HepG2 (cell line): ENCODE results near the gene BCAT1. TPM values are rescaled to one million over a fixed set of nuclear protein-coding genes. Genes with fewer than 3 reads are reported as not detected.
A peak's percentile ranks its signal among the peaks of the same experiment; 100 is the strongest.

Experiments used
- DNMT3B ChIP-seq: conservative IDR thresholded peaks from 2 replicates; pipeline ENCODE4 v1.6.1; 2016; ENCODE audit warnings: missing biosample characterization, control low read depth
- FOXA1 ChIP-seq, 2 experiments: fragments of 450-650 bp in 1 of 2; sonication (generic) in 1 of 2; formaldehyde crosslinking in 1 of 2; IDR thresholded peaks; 2 replicates each; pipeline versions ENCODE4 v1.4.0 to v1.6.1; 2016 to 2020; ENCODE audit warnings: missing genetic modification reagents in 1 of 2
- GATAD2A ChIP-seq: IDR thresholded peaks from 2 replicates; pipeline ENCODE4 v1.6.1; 2016
- HNRNPH1 ChIP-seq: fragments of 200-400 bp; formaldehyde crosslinking; optimal IDR thresholded peaks from 2 replicates; pipeline ENCODE3; 2017; ENCODE audit warnings: mild to moderate bottlenecking, low read depth, low read length
- HOXA7 ChIP-seq: sonication (generic); formaldehyde crosslinking; IDR thresholded peaks from 2 replicates; pipeline ENCODE4 v1.8.1; 2022; ENCODE audit warnings: mild to moderate bottlenecking, missing genetic modification reagents, moderate library complexity
- ISL2 ChIP-seq: sonication (generic); formaldehyde crosslinking; IDR thresholded peaks from 2 replicates; pipeline ENCODE4 v1.5.0; 2020; ENCODE audit warnings: missing genetic modification reagents
- KAT8 ChIP-seq: IDR thresholded peaks from 2 replicates; pipeline ENCODE4 v1.6.1; 2016; ENCODE audit warnings: missing genetic modification reagents, missing compliant biosample characterization
- MBNL3 ChIP-seq: fragments of 250-450 bp; sonication (Bioruptor Pico); conservative IDR thresholded peaks from 2 replicates; pipeline ENCODE4 v1.8.0; 2022; ENCODE audit warnings: mild to moderate bottlenecking, inconsistent platforms
- MEIS1 ChIP-seq: sonication (generic); formaldehyde crosslinking; IDR thresholded peaks from 2 replicates; pipeline ENCODE4 v1.9.0; 2021; ENCODE audit warnings: mild to moderate bottlenecking, missing genetic modification reagents, moderate library complexity, borderline replicate concordance
- MIXL1 ChIP-seq: IDR thresholded peaks from 2 replicates; pipeline ENCODE4 v1.6.1; 2016
- NFKBIZ ChIP-seq: IDR thresholded peaks from 2 replicates; pipeline ENCODE4 v1.6.1; 2018; ENCODE audit warnings: missing genetic modification reagents, missing compliant biosample characterization
- RBFOX2 ChIP-seq: fragments of 200-400 bp; formaldehyde crosslinking; IDR thresholded peaks from 2 replicates; pipeline ENCODE4 v1.6.1; 2017; ENCODE audit warnings: low read depth, mild to moderate bottlenecking, low read length
- SSRP1 ChIP-seq: IDR thresholded peaks from 2 replicates; pipeline ENCODE4 v1.6.1; 2016; ENCODE audit warnings: control low read depth
- ZFP90 ChIP-seq: sonication (generic); formaldehyde crosslinking; IDR thresholded peaks from 2 replicates; pipeline ENCODE4 v1.8.0; 2022; ENCODE audit warnings: missing genetic modification reagents, mild to moderate bottlenecking, inconsistent platforms, borderline replicate concordance
- ZKSCAN8 ChIP-seq: IDR thresholded peaks from 2 replicates; pipeline ENCODE4 v1.6.1; 2016; ENCODE audit warnings: borderline replicate concordance, missing genetic modification reagents, missing compliant biosample characterization
- ZMYM4 ChIP-seq: sonication (generic); formaldehyde crosslinking; IDR thresholded peaks from 2 replicates; pipeline ENCODE4 v1.8.1; 2023; ENCODE audit warnings: mild to moderate bottlenecking, missing genetic modification reagents
- ZNF496 ChIP-seq: sonication (generic); formaldehyde crosslinking; IDR thresholded peaks from 2 replicates; pipeline ENCODE4 v1.8.1; 2023; ENCODE audit warnings: mild to moderate bottlenecking, moderate library complexity, missing genetic modification reagents; ENCODE audit not compliant: insufficient replicate concordance
- ZSCAN9 ChIP-seq: IDR thresholded peaks from 2 replicates; pipeline ENCODE4 v1.6.1; 2016; ENCODE audit warnings: borderline replicate concordance
- polyA plus RNA-seq, 8 experiments: library from polyadenylated mRNA; depleted of rRNA in 3 of 8; stranded (reverse) in 7 of 8; unstranded in 1 of 8; fragments of >200 nt; fragmentation: Illumina TruSeq in 4 of 8; extraction: Trizol in 4 of 8; gene quantifications; 2 replicates each; pipeline versions ENCODE4 v1.2.1 to v1.2.3, GENCODE V29; 2011 to 2016; ENCODE audit warnings: low read depth in 4 of 8, missing spikeins in 1 of 8, mixed read lengths in 1 of 8; ENCODE audit not compliant: insufficient read depth in 1 of 8
- total RNA-seq, 5 experiments: library from RNA; depleted of rRNA; stranded (reverse); fragments of >200 nt; fragmentation: Illumina TruSeq; extraction: Trizol; gene quantifications; 2 replicates each; pipeline ENCODE4 v1.2.3, GENCODE V29; 2016; ENCODE audit warnings: low read depth in 1 of 5
- TF ChIP-seq, protein P1 (sequence below): sonication (generic); formaldehyde crosslinking; IDR thresholded peaks from 2 replicates; pipeline ENCODE4 v1.4.0; 2020; ENCODE audit warnings: missing genetic modification reagents
- TF ChIP-seq, protein P2 (sequence below): sonication (generic); formaldehyde crosslinking; IDR thresholded peaks from 2 replicates; pipeline ENCODE4 v1.4.0; 2020; ENCODE audit warnings: missing genetic modification reagents
- TF ChIP-seq, protein P3 (sequence below): sonication (generic); formaldehyde crosslinking; IDR thresholded peaks from 2 replicates; pipeline ENCODE4 v1.4.0; 2020; ENCODE audit warnings: missing genetic modification reagents
- TF ChIP-seq, protein P4 (sequence below): sonication (generic); formaldehyde crosslinking; IDR thresholded peaks from 2 replicates; pipeline ENCODE4 v1.8.1; 2023; ENCODE audit warnings: mild to moderate bottlenecking, missing genetic modification reagents, borderline replicate concordance
- TF ChIP-seq, protein P5 (sequence below): sonication (generic); formaldehyde crosslinking; IDR thresholded peaks from 2 replicates; pipeline ENCODE4 v1.5.0; 2020; ENCODE audit warnings: mild to moderate bottlenecking, missing genetic modification reagents, moderate library complexity

Gene BCAT1
- total and polyA plus RNA-seq, 2 of the 13 experiments (the other 11 are each of a cell fraction or from before 2014, with no cell fraction given), result 8.0 to 75.5 TPM

DNA sequence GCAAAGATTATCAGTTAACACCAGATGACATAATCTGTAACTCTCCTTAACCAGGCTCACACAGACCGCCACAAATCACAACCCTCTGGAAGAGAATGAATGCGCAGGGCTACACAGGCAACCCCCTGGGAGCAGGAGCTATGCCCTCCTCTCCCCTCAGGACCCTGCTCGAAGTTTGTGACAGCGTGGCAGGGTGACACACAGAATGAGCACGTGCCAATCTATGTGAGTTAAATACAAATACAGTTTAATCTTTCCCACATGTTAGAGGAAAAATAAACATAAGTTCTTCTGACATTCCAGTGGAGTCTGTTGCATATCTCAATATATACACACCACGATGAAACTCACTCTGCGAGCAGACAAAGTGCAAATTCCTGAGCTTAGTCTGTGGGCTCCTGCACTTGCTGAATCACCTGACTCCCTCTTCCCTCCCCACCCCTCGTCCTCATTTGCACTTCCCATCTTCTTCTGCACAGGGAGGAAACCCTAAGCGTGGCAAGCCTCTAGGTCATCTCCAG, 37.6 kb downstream of the BCAT1 start (continued):
- TF ChIP-seq ZFP90, result no peak
- TF ChIP-seq SSRP1 (CRISPR knock-in tag), result no peak
- no peak for TF ChIP-seq RBFOX2
- no peak for TF ChIP-seq NFKBIZ (CRISPR knock-in tag)
- TF ChIP-seq MEIS1, result no peak
- peak; percentile 62; the same call in 1 of the 2 replicates for TF ChIP-seq GATAD2A (CRISPR knock-in tag)
- TF ChIP-seq MIXL1, result no peak
- no peak for TF ChIP-seq MBNL3
- TF ChIP-seq KAT8 (CRISPR knock-in tag), result peak; percentile 35; the same call in 1 of the 2 replicates
- no peak for TF ChIP-seq DNMT3B (CRISPR knock-in tag)
- no peak for TF ChIP-seq HOXA7 (CRISPR knock-in tag)
- TF ChIP-seq, protein P1, sequence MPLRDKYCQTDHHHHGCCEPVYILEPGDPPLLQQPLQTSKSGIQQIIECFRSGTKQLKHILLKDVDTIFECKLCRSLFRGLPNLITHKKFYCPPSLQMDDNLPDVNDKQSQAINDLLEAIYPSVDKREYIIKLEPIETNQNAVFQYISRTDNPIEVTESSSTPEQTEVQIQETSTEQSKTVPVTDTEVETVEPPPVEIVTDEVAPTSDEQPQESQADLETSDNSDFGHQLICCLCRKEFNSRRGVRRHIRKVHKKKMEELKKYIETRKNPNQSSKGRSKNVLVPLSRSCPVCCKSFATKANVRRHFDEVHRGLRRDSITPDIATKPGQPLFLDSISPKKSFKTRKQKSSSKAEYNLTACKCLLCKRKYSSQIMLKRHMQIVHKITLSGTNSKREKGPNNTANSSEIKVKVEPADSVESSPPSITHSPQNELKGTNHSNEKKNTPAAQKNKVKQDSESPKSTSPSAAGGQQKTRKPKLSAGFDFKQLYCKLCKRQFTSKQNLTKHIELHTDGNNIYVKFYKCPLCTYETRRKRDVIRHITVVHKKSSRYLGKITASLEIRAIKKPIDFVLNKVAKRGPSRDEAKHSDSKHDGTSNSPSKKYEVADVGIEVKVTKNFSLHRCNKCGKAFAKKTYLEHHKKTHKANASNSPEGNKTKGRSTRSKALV, result no peak
- TF ChIP-seq ZKSCAN8 (CRISPR knock-in tag), result 0 out of 2 replicates have a peak, but pooled peaks have one; percentile 43
- TF ChIP-seq, protein P2, sequence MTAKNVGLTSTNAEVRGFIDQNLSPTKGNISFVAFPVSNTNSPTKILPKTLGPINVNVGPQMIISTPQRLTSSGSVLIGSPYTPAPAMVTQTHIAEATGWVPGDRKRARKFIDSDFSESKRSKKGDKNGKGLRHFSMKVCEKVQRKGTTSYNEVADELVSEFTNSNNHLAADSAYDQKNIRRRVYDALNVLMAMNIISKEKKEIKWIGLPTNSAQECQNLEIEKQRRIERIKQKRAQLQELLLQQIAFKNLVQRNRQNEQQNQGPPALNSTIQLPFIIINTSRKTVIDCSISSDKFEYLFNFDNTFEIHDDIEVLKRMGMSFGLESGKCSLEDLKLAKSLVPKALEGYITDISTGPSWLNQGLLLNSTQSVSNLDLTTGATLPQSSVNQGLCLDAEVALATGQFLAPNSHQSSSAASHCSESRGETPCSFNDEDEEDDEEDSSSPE (CRISPR knock-in tag), result 0 out of 2 replicates have a peak, but pooled peaks have one; percentile 43
- TF ChIP-seq, protein P3, sequence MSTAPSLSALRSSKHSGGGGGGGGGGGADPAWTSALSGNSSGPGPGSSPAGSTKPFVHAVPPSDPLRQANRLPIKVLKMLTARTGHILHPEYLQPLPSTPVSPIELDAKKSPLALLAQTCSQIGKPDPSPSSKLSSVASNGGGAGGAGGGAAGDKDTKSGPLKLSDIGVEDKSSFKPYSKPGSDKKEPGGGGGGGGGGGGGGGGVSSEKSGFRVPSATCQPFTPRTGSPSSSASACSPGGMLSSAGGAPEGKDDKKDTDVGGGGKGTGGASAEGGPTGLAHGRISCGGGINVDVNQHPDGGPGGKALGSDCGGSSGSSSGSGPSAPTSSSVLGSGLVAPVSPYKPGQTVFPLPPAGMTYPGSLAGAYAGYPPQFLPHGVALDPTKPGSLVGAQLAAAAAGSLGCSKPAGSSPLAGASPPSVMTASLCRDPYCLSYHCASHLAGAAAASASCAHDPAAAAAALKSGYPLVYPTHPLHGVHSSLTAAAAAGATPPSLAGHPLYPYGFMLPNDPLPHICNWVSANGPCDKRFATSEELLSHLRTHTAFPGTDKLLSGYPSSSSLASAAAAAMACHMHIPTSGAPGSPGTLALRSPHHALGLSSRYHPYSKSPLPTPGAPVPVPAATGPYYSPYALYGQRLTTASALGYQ (CRISPR knock-in tag), result no peak
- TF ChIP-seq, protein P4, sequence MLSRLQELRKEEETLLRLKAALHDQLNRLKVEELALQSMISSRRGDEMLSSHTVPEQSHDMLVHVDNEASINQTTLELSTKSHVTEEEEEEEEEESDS (CRISPR knock-in tag), result no peak
- no peak for TF ChIP-seq HNRNPH1
- peak; percentile 74 for TF ChIP-seq ZMYM4 (CRISPR knock-in tag)
- 0 out of 2 replicates have a peak, but pooled peaks have one; percentile 23 for TF ChIP-seq ISL2
- TF ChIP-seq ZSCAN9, result 0 out of 2 replicates have a peak, but pooled peaks have one; percentile 17
- TF ChIP-seq ZNF496 (CRISPR knock-in tag), result no peak
- no peak for TF ChIP-seq FOXA1 (IDR thresholded peaks at IDR 0.05)
- peak; percentile 32; the same call in 1 of the 2 replicates for TF ChIP-seq FOXA1 (CRISPR knock-in tag; IDR thresholded peaks at IDR 0.05)
- TF ChIP-seq, protein P5, sequence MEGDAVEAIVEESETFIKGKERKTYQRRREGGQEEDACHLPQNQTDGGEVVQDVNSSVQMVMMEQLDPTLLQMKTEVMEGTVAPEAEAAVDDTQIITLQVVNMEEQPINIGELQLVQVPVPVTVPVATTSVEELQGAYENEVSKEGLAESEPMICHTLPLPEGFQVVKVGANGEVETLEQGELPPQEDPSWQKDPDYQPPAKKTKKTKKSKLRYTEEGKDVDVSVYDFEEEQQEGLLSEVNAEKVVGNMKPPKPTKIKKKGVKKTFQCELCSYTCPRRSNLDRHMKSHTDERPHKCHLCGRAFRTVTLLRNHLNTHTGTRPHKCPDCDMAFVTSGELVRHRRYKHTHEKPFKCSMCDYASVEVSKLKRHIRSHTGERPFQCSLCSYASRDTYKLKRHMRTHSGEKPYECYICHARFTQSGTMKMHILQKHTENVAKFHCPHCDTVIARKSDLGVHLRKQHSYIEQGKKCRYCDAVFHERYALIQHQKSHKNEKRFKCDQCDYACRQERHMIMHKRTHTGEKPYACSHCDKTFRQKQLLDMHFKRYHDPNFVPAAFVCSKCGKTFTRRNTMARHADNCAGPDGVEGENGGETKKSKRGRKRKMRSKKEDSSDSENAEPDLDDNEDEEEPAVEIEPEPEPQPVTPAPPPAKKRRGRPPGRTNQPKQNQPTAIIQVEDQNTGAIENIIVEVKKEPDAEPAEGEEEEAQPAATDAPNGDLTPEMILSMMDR, result no peak
